RWPE1 (cell line): ENCODE data around the gene NOP14.
A peak's percentile ranks its signal among the peaks of the same experiment; 100 is the strongest.
"Not testable (repeated sequence)": the region's sequence is repeated elsewhere in the genome, so short reads cannot be mapped to it uniquely, and the experiment has no call there.

Experiments used
- CTCF ChIA-PET: fragments of 350-600 bp; sonication (Branson Sonifier 250); formaldehyde crosslinking; extraction: SDS; loops from one replicate; lab custom pipeline; 2021; lab: Yijun Ruan, JAX
- POLR2A ChIA-PET: fragments of 400-600 bp; formaldehyde crosslinking; extraction: SDS; loops from one replicate; lab custom pipeline; 2020; ENCODE audit warnings: antibody characterized with exemption; ENCODE audit not compliant: low non-redundant PET; lab: Yijun Ruan, JAX
- DNase-seq: peaks from one replicate; pipeline ENCODE4 v3.0.0; 2012; ENCODE audit warnings: low spot score
- H3K27ac ChIP-seq: fragments of 450-650 bp; 2 replicates; pipeline ENCODE4 v1.5.1; 2017
- CTCF ChIP-seq: fragments of 450-650 bp; conservative IDR thresholded peaks from 2 replicates; pipeline ENCODE4 v1.5.1; 2017; ENCODE audit warnings: low read depth, mild to moderate bottlenecking

The NOP14 gene

GRCh38 chr4:3007724-3008123 lies 44.5 kb upstream of the NOP14 start:
- ChIA-PET CTCF (interaction anchor here (0.5 to 0.6 kb wide), 2 partner anchors 40 to 568 kb away, joined by 3 read pairs; no protein-coding TSS in a partner anchor), POLR2A (no interaction called here)
- no peak for TF ChIP-seq CTCF
- H3K27ac ChIP-seq = no peak overlapping the region
- DNase-seq = no peak

- H3K27ac ChIP-seq = no peak overlapping the region
- DNase-seq = no peak
- ChIA-PET POLR2A (interaction anchor here (0.6 kb wide), 2 partner anchors 33 to 48 kb away, joined by 3 read pairs; partner anchors contain the start of gene GRK4), CTCF (interaction anchor here (1.2 kb wide), 1 partner anchor 18 kb away, joined by 3 read pairs; no protein-coding TSS in a partner anchor)
- no peak for TF ChIP-seq CTCF
These were observed 33.2 kb upstream of the NOP14 start for GRCh38 chr4:2996415-2996814.

GRCh38 chr4:2995546-2996265 lies 32.5 kb upstream of the NOP14 start:
- TF ChIP-seq CTCF = no peak
- no peak for DNase-seq
- ChIA-PET CTCF (interaction anchor here (0.6 to 1.2 kb wide), 2 partner anchors 17 to 18 kb away, joined by 3 read pairs; no protein-coding TSS in a partner anchor), POLR2A (interaction anchor here (0.6 kb wide), 1 partner anchor 32 kb away, joined by 3 read pairs; the partner anchor contains the start of gene GRK4)
- no peak overlapping the region for H3K27ac ChIP-seq

- POLR2A ChIA-PET = no interaction called here
- no peak for DNase-seq
- no peak for TF ChIP-seq CTCF
- CTCF ChIA-PET = interaction anchor here (1.2 kb wide), 1 partner anchor 16 kb away, joined by 3 read pairs; no protein-coding TSS in a partner anchor
- H3K27ac ChIP-seq = no peak overlapping the region
These were observed 31.7 kb upstream of the NOP14 start for GRCh38 chr4:2994917-2995316.

GRCh38 chr4:2991243-2991642 lies 28.0 kb upstream of the NOP14 start:
- no peak overlapping the region for H3K27ac ChIP-seq
- CTCF ChIA-PET = no interaction called here
- no peak for TF ChIP-seq CTCF
- peak; percentile 13 for DNase-seq
- POLR2A ChIA-PET = no interaction called here

- CTCF ChIA-PET = interaction anchor here (1.0 kb wide), 1 partner anchor 9 kb away, joined by 4 read pairs; no protein-coding TSS in a partner anchor
- POLR2A ChIA-PET, H3K27ac ChIP-seq, DNase-seq: not testable (repeated sequence)
These were observed 20.5 kb upstream of the NOP14 start for GRCh38 chr4:2983715-2984114.

GRCh38 chr4:2982012-2982411 lies 18.8 kb upstream of the NOP14 start:
- H3K27ac ChIP-seq = no peak overlapping the region
- ChIA-PET CTCF (no interaction called here), POLR2A (no interaction called here)
- no peak for DNase-seq
- no peak for TF ChIP-seq CTCF
